HG03196 (cell line): ENCODE measurements around the gene RIPOR3.

ENCODE experiments used
- ATAC-seq: cut with Tn5 transposase; IDR thresholded peaks from one replicate; pipeline ENCODE4 v1.9.1; 2021; ENCODE audit not compliant: unreplicated experiment

The RIPOR3 gene

DNA sequence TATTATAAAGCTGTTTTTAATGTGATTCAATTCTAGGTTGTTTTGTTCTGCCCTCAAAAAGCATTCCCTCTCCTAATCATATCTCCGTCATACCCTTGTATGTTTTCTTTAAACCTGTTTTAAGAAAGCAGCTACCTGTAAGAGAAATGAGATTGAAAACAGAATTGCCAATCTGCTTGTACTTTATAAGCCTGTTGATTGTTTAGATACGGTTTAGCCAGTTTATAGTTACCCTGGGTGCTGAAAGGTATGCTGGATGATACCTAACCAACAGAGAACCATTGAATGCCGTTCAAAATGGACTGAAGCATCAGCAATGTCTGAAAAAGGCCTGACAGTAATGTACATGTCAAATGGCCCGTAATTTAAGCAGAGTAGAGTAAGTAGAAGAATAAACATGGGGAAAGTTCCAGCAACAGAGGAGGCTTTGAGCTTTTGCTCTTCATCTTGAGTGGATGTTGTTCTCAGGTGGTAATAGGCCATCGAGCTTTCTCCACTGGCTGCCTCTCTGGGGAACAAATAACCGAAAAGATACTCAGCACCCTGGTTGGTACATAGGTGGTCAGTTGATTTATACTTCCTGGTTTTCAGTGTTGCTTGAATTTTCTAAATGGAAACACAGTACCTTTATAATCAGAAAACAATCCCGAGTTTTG is 153.7 kb downstream of the RIPOR3 start:
- ATAC-seq, result no peak

DNA sequence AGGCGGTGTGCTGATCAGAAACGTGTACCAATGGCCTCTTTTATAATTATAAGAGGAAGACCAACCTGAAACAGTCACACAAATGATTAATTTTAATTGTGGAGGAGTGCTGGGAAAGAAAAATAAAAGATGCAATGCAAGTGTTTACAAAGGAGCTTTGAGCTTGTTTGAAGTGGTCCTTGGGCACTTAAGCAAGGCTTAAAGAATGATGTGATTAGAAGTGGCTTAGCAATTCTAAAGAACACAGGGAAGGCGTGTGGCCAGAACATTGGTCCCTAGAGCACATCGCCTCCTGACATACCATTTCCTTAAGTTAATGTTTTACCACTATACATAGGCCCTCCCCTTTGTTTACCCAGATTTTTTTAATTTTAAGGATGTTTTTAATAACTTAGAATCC is 155.0 kb downstream of the RIPOR3 start:
- ATAC-seq, result no peak
